PC-9 (cell line): Measurements from ENCODE around the gene RRP1. TPM values are rescaled to one million over a fixed set of nuclear protein-coding genes. Genes with fewer than 3 reads are reported as not detected.

Source experiments
- BruUV-seq: library from RNA; stranded (reverse); fragments of 400-500 nt; replicated peaks from 2 replicates; lab custom pipeline; 2021; lab: Mats Ljungman, UMichigan
- CTCF ChIA-PET: fragments of 300-600 bp; sonication (Branson Sonifier 250); formaldehyde crosslinking; loops from one replicate; lab custom pipeline; 2022; ENCODE audit warnings: antibody characterized with exemption; lab: Charles Lee
- POLR2A ChIA-PET: fragments of 300-600 bp; sonication (Branson Sonifier 250); formaldehyde crosslinking; loops from one replicate; lab custom pipeline; 2022; ENCODE audit warnings: antibody characterized with exemption; ENCODE audit not compliant: unreplicated experiment; lab: Charles Lee
- DNase-seq, 2 experiments: peaks; one replicate each; pipeline versions ENCODE4 v3.0.0 to v3.0.0-alpha.2; 2015 to 2022; ENCODE audit warnings: mixed read lengths in 1 of 2
- H2AFZ ChIP-seq: fragments of 200-600 bp; sonication (generic); 2 replicates; pipeline ENCODE4 v1.8.1; 2017; ENCODE audit warnings: antibody characterized with exemption
- H3F3A ChIP-seq: fragments of 200-600 bp; sonication (generic); 2 replicates; pipeline ENCODE4 v1.8.1; 2017; ENCODE audit warnings: antibody characterized with exemption, mild to moderate bottlenecking, low read depth; ENCODE audit not compliant: insufficient read depth
- H3K27ac ChIP-seq: fragments of 200-600 bp; sonication (generic); 2 replicates; pipeline ENCODE4 v1.6.1; 2016; ENCODE audit warnings: mixed run types
- H3K27me3 ChIP-seq: fragments of 200-600 bp; sonication (generic); 2 replicates; pipeline ENCODE4 v1.6.1; 2016; ENCODE audit warnings: low read depth, mixed run types; ENCODE audit not compliant: insufficient read depth
- H3K36me3 ChIP-seq: fragments of 200-600 bp; sonication (generic); 2 replicates; pipeline ENCODE4 v1.6.1; 2016; ENCODE audit warnings: low read depth, mixed run types
- H3K4me1 ChIP-seq: fragments of 200-600 bp; sonication (generic); replicated peaks from 2 replicates; pipeline ENCODE4 v1.6.1; 2016; ENCODE audit warnings: mixed run types; ENCODE audit not compliant: insufficient read depth
- H3K4me2 ChIP-seq: fragments of 200-600 bp; sonication (generic); 2 replicates; pipeline ENCODE4 v1.6.1; 2017; ENCODE audit warnings: mixed run types
- H3K4me3 ChIP-seq: fragments of 200-600 bp; sonication (generic); 2 replicates; pipeline ENCODE4 v1.6.1; 2016; ENCODE audit warnings: mixed run types
- H3K79me2 ChIP-seq: fragments of 200-600 bp; sonication (generic); 2 replicates; pipeline ENCODE4 v1.6.1; 2017; ENCODE audit warnings: low read depth, mixed run types
- H3K9me2 ChIP-seq: fragments of 200-600 bp; sonication (generic); 2 replicates; pipeline ENCODE4 v1.8.1; 2017; ENCODE audit warnings: mild to moderate bottlenecking; ENCODE audit not compliant: insufficient read depth
- H3K9me3 ChIP-seq: fragments of 200-600 bp; sonication (generic); 2 replicates; pipeline ENCODE4 v1.8.1; 2016; ENCODE audit warnings: low read depth; ENCODE audit not compliant: insufficient read depth
- H4K20me1 ChIP-seq: fragments of 200-600 bp; sonication (generic); 2 replicates; pipeline ENCODE4 v1.8.1; 2017; ENCODE audit not compliant: insufficient read depth
- EZH2 ChIP-seq: fragments of 200-600 bp; sonication (generic); IDR thresholded peaks from 2 replicates; pipeline ENCODE4 v1.8.0; 2017; ENCODE audit warnings: antibody characterized with exemption, low read depth
- intact Hi-C: fragments of 100-400 bp; cut with micrococcal nuclease; formaldehyde crosslinking; loops from one replicate; pipeline ENCODE4 v1.10.0; 2022; ENCODE audit not compliant: unreplicated experiment
- total RNA-seq: library from RNA; stranded (reverse); gene quantifications from 2 replicates; pipeline ENCODE4 v1.2.3, GENCODE V29; 2021
- TF ChIP-seq, protein P1 (sequence below): fragments of 200-600 bp; sonication (generic); conservative IDR thresholded peaks from 2 replicates; pipeline ENCODE4 v1.6.1; 2017; ENCODE audit warnings: mixed run types, antibody characterized with exemption, mild to moderate bottlenecking, moderate library complexity

RRP1 gene
- total RNA-seq, 1 experiment from 2014 or later: 24.9 TPM

DNA sequence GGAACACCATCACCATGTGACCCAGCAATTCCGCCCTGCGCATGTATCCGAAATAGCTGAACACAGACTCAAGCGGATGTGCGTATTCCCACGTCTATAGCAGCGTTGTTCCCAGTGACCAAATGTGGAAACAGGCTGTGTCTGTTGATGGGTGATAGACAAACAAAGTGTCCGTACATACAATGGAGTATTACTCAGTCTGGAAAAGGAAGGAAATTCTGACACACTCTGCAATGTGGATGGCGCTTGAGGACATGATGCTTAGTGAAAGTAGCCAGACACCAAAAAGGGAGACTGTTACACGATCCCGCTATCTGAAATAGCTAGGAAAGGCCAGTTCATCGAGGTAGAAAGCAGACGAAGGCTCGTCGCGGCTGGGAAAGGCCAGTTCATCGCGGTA, 44.7 kb upstream of the RRP1 start:
- BruUV-seq: no TSS peak

DNA sequence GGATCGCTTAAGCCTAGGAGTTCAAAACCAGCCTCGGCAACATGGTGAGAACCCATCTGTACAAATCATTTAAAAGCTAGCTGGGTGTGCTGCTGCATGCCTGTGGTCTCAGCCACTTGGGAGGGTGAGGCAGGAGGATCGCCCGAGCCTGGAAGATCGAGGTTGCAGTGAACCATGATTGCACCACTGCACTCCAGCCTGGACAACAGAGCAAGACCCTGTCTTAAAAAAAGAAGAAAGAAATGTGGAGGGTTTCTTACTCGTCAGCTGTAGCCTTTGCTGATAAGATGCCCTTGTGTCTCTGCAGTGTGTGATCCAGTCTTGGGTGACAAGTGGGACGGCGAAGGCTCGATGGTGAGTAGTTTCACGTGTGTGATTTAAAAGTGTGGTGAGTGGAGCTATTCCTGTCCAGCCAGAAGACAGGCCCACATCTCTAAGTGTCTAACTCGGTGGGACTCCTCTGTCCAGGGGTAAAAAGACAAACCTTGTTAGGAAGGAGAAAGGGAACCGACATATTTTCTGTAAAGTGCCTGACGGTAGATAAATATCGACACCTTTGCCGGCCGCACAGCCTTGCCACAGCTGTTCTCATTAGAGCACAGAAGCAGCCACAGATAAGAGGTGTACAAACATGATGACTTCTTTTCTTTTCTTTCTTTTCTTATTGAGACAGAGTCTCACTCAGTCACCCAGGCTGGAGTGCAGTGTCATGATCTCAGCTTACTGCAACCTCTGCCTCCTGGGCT, 43.4 kb upstream of the RRP1 start:
- POLR2A ChIA-PET: no interaction called here
- Histone ChIP-seq H3K27me3 (no peaks in the 10 kb centered on the region), H3K36me3 (no peaks in the 10 kb centered on the region), H3K27ac (no peak overlapping the region), H3K79me2 (0 out of 2 replicates have a peak, but pooled peaks cover 4% of the 10 kb centered on the region), H3K9me3 (no peaks in the 10 kb centered on the region), H3F3A (no peaks in the 10 kb centered on the region; the same call in 1 of the 2 replicates), H3K4me1 (no peaks in the 10 kb centered on the region), H2AFZ (no peak overlapping the region), H4K20me1 (no peaks in the 10 kb centered on the region; the same call in 1 of the 2 replicates), H3K4me2 (no peak overlapping the region), H3K4me3 (no peak overlapping the region), H3K9me2 (no peaks in the 10 kb centered on the region)
- TF ChIP-seq EZH2: no peak
- TF ChIP-seq, protein P1, sequence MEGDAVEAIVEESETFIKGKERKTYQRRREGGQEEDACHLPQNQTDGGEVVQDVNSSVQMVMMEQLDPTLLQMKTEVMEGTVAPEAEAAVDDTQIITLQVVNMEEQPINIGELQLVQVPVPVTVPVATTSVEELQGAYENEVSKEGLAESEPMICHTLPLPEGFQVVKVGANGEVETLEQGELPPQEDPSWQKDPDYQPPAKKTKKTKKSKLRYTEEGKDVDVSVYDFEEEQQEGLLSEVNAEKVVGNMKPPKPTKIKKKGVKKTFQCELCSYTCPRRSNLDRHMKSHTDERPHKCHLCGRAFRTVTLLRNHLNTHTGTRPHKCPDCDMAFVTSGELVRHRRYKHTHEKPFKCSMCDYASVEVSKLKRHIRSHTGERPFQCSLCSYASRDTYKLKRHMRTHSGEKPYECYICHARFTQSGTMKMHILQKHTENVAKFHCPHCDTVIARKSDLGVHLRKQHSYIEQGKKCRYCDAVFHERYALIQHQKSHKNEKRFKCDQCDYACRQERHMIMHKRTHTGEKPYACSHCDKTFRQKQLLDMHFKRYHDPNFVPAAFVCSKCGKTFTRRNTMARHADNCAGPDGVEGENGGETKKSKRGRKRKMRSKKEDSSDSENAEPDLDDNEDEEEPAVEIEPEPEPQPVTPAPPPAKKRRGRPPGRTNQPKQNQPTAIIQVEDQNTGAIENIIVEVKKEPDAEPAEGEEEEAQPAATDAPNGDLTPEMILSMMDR: no peak
- intact Hi-C loops: no loop called here
- BruUV-seq: no TSS peak
- CTCF ChIA-PET: no interaction called here
- no peak for DNase-seq

More for the DNA sequence above, 44.7 kb upstream of the RRP1 start:
- ChIA-PET CTCF (no interaction called here), POLR2A (no interaction called here)
- Histone ChIP-seq H2AFZ (no peak overlapping the region), H3K79me2 (0 out of 2 replicates have a peak, but pooled peaks cover 4% of the 10 kb centered on the region), H3K9me2 (no peaks in the 10 kb centered on the region), H3K27me3 (no peaks in the 10 kb centered on the region), H3K27ac (no peak overlapping the region), H4K20me1 (peaks cover 4% of the 10 kb centered on the region; the same call in 1 of the 2 replicates), H3F3A (peaks cover 5% of the 10 kb centered on the region; the same call in 1 of the 2 replicates), H3K36me3 (no peaks in the 10 kb centered on the region), H3K9me3 (no peaks in the 10 kb centered on the region), H3K4me2 (no peak overlapping the region), H3K4me3 (no peak overlapping the region), H3K4me1 (no peaks in the 10 kb centered on the region)
- no peak for DNase-seq
- intact Hi-C loops: no loop called here
- no peak for TF ChIP-seq EZH2
- TF ChIP-seq, protein P1: no peak

DNA sequence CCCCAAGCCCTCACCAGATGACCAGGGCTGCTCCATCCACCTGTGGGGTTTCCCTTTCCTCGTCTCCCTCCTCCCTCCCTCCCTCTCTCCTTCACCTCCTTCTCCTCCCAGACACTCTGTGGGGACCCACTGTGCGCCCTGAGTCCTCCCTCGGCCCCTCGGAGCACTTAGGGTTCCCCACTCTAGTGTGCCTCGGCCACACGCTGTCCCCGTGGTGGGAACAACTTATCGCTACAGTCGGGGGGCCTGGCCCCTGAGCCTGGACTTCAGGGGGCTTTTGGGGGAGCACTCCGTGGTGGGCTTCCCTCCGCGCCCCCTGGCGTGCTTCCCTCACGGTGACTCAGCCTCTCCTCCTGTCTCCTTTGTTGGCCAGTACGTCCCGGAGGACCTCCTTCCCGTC, 40.8 kb upstream of the RRP1 start:
- Histone ChIP-seq H3K79me2 (no peaks in the 10 kb centered on the region), H3K9me2 (no peaks in the 10 kb centered on the region), H3F3A (no peaks in the 10 kb centered on the region; the same call in 1 of the 2 replicates), H3K36me3 (no peaks in the 10 kb centered on the region), H3K9me3 (no peaks in the 10 kb centered on the region), H3K4me3 (no peak overlapping the region), H3K27ac (no peak overlapping the region), H3K4me2 (no peak overlapping the region), H4K20me1 (no peaks in the 10 kb centered on the region; the same call in 1 of the 2 replicates), H3K4me1 (no peaks in the 10 kb centered on the region), H3K27me3 (no peaks in the 10 kb centered on the region), H2AFZ (no peak overlapping the region)
- CTCF ChIA-PET: no interaction called here
- POLR2A ChIA-PET: no interaction called here
- intact Hi-C loops: no loop called here
- TF ChIP-seq, protein P1: no peak
- no peak for TF ChIP-seq EZH2
- no TSS peak for BruUV-seq
- no peak for DNase-seq
